Measurements from ENCODE around the gene SLC38A8. TPM values are rescaled to one million over a fixed set of nuclear protein-coding genes. Genes with fewer than 3 reads are reported as not detected.

Gene SLC38A8
- total RNA-seq, 1 experiment from 2014 or later = not detected

DNA sequence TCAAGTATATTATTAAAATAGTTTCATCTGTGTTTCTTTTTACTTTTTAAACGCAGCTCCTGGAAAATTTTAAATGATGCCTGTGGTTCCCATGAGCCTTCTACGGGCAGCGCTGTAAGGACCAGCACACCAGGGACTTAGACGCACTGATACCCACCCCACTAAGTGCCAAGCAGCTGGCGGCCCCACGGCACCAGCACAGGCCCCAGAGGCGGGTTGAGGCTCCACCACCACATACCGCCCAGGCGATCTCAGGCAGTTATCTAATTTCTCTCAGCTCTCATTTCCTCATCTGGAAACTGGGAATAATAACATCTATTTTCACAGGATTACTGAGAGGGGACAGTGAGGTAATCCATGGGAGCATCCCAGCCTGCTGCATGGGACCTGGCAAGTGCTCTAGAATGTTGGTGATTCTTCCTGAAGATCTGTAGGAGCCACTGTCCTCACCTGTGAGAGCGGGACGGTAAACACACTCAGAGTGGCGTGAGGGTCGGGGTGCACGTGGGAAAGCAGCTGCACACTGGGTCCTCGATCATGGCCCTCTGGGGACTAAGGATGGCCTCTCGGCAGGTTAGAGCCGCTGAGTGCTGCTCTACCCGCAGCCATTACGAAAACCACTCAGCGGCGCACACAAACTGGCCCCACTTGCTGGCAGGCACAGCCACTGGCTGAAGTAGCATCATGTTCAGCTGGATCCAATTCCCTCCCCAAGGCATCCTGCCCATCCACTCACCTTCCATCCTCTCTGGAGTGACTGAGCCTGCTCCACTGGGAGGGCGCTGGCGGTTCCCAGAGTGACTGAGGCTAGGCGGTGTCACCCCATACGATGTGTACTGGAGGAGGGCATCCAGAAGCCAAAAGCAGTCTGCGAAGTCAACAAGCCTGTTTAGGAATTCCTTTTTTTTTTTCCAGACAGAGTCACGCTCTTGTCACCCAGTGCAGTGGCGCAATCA, 17.6 kb upstream of the SLC38A8 start:
- peaks cover 9% of the 10 kb centered on the region for H3K36me3 ChIP-seq (replicated peaks; ENCODE audit: control insufficient read depth, insufficient read depth, low read length)

GRCh38 chr16:84059111-84059510, 16.5 kb upstream of the SLC38A8 start:
- Histone ChIP-seq H3K27me3 (ENCODE audit: control insufficient read depth, insufficient read depth, low read length) (no peaks in the 10 kb centered on the region), H3K36me3 (replicated peaks; ENCODE audit: control insufficient read depth, insufficient read depth, low read length) (peaks cover 9% of the 10 kb centered on the region), H3K4me3 (ENCODE audit: insufficient read depth, low read depth, low read length) (no peak overlapping the region)
- no peak for DNase-seq

More for the DNA sequence above, 17.6 kb upstream of the SLC38A8 start:
- no peak for DNase-seq
- Histone ChIP-seq H3K27me3 (ENCODE audit: control insufficient read depth, insufficient read depth, low read length) (no peaks in the 10 kb centered on the region), H3K4me3 (ENCODE audit: insufficient read depth, low read depth, low read length) (no peak overlapping the region)

DNA sequence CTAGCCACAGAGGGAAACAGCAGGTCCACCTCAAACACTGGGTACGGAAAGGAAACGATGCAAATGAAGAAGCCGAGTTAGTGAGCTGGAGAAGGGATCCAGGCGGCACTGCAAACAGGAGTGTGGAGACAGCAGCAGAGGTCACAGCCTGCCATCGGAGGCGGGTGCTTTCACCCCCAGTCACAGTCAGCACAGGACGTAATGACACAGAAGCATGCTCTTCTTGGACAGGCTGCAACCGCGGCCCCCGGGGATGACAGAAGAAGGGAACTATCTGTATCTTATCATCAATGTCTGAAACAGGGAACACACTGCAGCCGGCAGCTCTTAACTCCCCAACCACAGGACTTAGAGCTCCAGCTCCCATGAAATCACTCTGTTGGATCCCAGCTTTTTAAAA, 16.1 kb upstream of the SLC38A8 start:
- DNase-seq = no peak
- Histone ChIP-seq H3K4me3 (ENCODE audit: insufficient read depth, low read depth, low read length) (no peak overlapping the region), H3K36me3 (replicated peaks; ENCODE audit: control insufficient read depth, insufficient read depth, low read length) (peaks cover 9% of the 10 kb centered on the region)

GRCh38 chr16:84058211-84058610, 15.6 kb upstream of the SLC38A8 start:
- H3K36me3 ChIP-seq (replicated peaks; ENCODE audit: control insufficient read depth, insufficient read depth, low read length) = peaks cover 9% of the 10 kb centered on the region
- no peak for DNase-seq

More for the DNA sequence above, 16.1 kb upstream of the SLC38A8 start:
- no peaks in the 10 kb centered on the region for H3K27me3 ChIP-seq (ENCODE audit: control insufficient read depth, insufficient read depth, low read length)

DNA sequence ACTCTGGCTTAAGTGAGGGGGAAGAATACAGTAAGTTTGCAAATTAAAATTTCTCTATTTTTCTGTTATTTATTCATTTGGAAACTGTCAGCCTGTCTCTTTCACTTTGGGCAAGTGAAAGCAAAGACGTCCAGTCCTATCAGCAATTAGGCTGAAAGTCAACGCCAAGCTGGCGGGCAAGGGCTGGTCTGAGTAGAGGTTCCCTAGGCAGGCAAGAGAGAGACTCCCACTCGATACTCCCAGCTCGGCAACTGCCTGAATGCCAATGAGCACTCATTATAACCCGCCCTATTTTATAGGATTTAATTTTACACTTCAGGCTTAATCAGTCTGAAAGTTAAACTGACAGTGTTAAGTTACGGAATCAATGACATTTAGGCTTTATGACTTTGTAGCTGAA, 14.3 kb upstream of the SLC38A8 start:
- Histone ChIP-seq H3K27me3 (ENCODE audit: control insufficient read depth, insufficient read depth, low read length) (no peaks in the 10 kb centered on the region), H3K4me3 (ENCODE audit: insufficient read depth, low read depth, low read length) (no peak overlapping the region), H3K36me3 (replicated peaks; ENCODE audit: control insufficient read depth, insufficient read depth, low read length) (peaks cover 9% of the 10 kb centered on the region)
- DNase-seq = no peak

More at GRCh38 chr16:84058211-84058610, 15.6 kb upstream of the SLC38A8 start:
- Histone ChIP-seq H3K4me3 (ENCODE audit: insufficient read depth, low read depth, low read length) (no peak overlapping the region), H3K27me3 (ENCODE audit: control insufficient read depth, insufficient read depth, low read length) (no peaks in the 10 kb centered on the region)

DNA sequence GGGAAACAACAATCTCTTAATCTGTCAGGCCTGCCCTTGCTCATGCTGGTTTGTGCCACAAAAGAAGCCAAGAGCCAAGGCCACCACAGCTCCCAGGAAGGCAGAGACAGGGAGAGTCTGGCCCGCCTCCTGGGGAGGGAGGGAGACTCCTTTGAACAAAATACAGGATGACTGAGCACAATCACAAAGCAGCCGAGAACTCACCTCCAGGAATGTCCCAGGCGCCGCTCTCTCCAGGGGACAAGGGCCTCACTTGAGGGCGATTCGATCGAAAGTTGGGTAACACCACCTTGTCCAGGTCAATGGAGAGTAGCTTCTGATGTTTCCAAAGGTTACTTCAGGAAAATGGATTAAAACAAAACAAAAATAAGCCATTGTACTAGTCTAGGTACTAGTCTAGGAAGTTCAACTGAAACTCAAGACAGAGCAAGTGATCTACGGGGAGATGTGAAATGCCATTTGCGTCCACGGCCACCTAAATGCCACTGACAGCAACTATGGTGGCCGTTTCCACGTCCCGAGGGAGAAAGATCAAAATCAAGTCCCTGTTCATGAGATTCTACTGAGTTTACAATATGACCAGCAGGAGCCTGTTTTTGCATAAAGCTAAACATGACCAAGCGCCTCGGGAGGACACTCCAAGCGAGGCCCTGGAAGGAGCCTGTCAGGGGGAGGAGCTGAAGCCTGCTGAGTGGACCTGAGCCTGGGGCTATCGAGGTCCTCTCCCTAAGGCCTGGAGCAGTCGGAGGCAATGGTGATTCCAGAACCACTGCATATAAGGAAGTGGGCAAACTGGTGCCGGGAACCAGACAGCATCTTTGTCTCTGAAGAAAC, 13.4 kb upstream of the SLC38A8 start:
- no peak overlapping the region for H3K4me3 ChIP-seq (ENCODE audit: insufficient read depth, low read depth, low read length)
- no peak for DNase-seq
- H3K27me3 ChIP-seq (ENCODE audit: control insufficient read depth, insufficient read depth, low read length) = no peaks in the 10 kb centered on the region
- peaks cover 6% of the 10 kb centered on the region for H3K36me3 ChIP-seq (replicated peaks; ENCODE audit: control insufficient read depth, insufficient read depth, low read length)

DNA sequence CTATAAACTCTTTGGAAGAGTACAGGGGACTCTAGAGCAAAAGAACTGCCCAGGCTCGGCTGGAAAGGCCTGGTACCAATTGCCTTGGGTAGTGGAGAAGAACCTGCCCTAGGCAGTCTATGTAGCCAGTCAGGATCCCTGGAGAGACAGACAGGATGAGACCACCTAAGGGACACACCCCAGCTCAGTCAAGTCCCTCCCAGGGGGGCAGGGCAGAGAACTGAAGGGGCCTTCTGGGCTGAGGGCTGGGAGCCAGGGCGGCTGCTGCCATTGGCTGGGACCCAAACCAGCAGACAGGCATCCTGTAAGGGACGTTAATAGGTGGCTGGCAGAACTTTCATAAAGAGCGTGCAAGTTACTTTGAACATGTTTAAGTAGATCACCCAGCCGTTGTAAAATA, 12.8 kb upstream of the SLC38A8 start:
- no peak for DNase-seq
- Histone ChIP-seq H3K4me3 (ENCODE audit: insufficient read depth, low read depth, low read length) (no peak overlapping the region), H3K27me3 (ENCODE audit: control insufficient read depth, insufficient read depth, low read length) (no peaks in the 10 kb centered on the region), H3K36me3 (replicated peaks; ENCODE audit: control insufficient read depth, insufficient read depth, low read length) (peaks cover 6% of the 10 kb centered on the region)

GRCh38 chr16:84054916-84055315, 12.3 kb upstream of the SLC38A8 start:
- Histone ChIP-seq H3K4me3 (ENCODE audit: insufficient read depth, low read depth, low read length) (no peak overlapping the region), H3K27me3 (ENCODE audit: control insufficient read depth, insufficient read depth, low read length) (no peaks in the 10 kb centered on the region), H3K36me3 (replicated peaks; ENCODE audit: control insufficient read depth, insufficient read depth, low read length) (peaks cover 6% of the 10 kb centered on the region)
- DNase-seq = peak; percentile 84

DNA sequence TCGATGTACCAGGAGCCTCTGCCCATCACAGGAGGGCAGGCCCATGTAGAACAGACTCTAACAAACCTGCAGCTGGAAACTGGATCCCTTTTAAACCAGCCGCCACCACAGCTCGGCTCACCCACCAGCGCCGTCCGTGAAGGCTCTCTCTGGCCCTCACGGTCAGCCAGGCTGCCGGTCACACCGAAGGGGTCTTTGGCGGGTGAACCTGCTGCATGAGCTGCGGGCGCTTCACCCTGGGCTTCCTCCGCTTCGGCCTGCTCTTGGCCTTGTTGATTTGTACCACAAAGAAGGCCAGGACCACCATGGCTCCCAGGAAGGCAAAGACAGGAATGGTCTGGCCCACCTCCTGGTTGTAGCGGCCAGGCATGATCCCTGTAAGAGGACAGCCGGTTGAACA, 11.7 kb upstream of the SLC38A8 start:
- Histone ChIP-seq H3K27me3 (ENCODE audit: control insufficient read depth, insufficient read depth, low read length) (no peaks in the 10 kb centered on the region), H3K36me3 (replicated peaks; ENCODE audit: control insufficient read depth, insufficient read depth, low read length) (peaks cover 4% of the 10 kb centered on the region), H3K4me3 (ENCODE audit: insufficient read depth, low read depth, low read length) (no peak overlapping the region)
- DNase-seq = no peak

GRCh38 chr16:84053237-84053636, 10.6 kb upstream of the SLC38A8 start:
- Histone ChIP-seq H3K36me3 (replicated peaks; ENCODE audit: control insufficient read depth, insufficient read depth, low read length) (peaks cover 2% of the 10 kb centered on the region), H3K4me3 (ENCODE audit: insufficient read depth, low read depth, low read length) (no peak overlapping the region), H3K27me3 (ENCODE audit: control insufficient read depth, insufficient read depth, low read length) (no peaks in the 10 kb centered on the region)
- DNase-seq = no peak

GRCh38 chr16:84052071-84052622, 9.6 kb upstream of the SLC38A8 start:
- no peak for DNase-seq
- H3K36me3 ChIP-seq (replicated peaks; ENCODE audit: control insufficient read depth, insufficient read depth, low read length) = peaks cover 2% of the 10 kb centered on the region
- H3K27me3 ChIP-seq (ENCODE audit: control insufficient read depth, insufficient read depth, low read length) = no peaks in the 10 kb centered on the region
- no peak overlapping the region for H3K4me3 ChIP-seq (ENCODE audit: insufficient read depth, low read depth, low read length)

DNA sequence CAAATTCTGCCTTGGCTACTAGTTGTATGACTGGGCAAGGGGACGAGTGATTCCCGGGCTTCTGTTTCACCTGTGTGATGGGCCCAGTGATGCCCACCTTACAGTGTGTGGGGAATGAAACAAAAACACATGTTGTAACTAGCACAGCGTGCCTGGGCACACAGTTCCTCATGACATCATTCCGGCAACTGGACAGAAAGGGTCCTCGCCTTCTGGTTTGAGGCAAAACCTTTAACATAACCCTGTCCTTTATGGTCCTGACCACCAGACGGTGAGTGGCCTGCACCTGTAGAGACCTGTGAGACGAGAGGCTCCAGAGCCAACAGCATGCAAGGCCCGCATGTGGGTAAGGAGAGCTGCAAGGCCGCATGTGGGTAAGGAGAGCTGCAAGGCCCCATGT, 7.7 kb upstream of the SLC38A8 start:
- H3K36me3 ChIP-seq (replicated peaks; ENCODE audit: control insufficient read depth, insufficient read depth, low read length) = no peaks in the 10 kb centered on the region; the same call in none of the 2 replicates
- no peaks in the 10 kb centered on the region for H3K27me3 ChIP-seq (ENCODE audit: control insufficient read depth, insufficient read depth, low read length)
- no peak overlapping the region for H3K4me3 ChIP-seq (ENCODE audit: insufficient read depth, low read depth, low read length)
- DNase-seq = no peak

- no peak for DNase-seq
- Histone ChIP-seq H3K4me3 (ENCODE audit: insufficient read depth, low read depth, low read length) (no peak overlapping the region), H3K36me3 (replicated peaks; ENCODE audit: control insufficient read depth, insufficient read depth, low read length) (no peaks in the 10 kb centered on the region; the same call in none of the 2 replicates), H3K27me3 (ENCODE audit: control insufficient read depth, insufficient read depth, low read length) (no peaks in the 10 kb centered on the region)
These were observed 6.9 kb upstream of the SLC38A8 start for GRCh38 chr16:84049403-84050060.

DNA sequence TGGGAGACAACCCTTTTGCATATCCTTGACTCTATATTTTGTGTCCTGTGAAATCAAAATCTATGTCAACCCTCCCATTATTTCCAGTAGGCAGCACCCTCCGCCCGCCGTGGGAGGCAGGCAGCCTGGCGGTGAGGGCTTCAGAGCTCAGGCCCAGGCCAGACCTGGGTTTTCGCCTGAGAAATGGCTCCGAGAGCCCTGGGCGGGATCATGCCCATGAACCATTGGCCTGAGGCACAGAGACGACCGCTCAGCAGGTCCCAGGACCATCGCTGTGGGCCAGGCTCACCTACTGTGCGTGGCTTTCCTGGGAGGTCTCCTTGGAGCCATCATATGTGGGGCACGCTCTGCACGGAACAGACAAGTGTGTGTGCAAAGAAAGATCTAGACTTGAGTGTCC, 6.3 kb upstream of the SLC38A8 start:
- Histone ChIP-seq H3K27me3 (ENCODE audit: control insufficient read depth, insufficient read depth, low read length) (no peaks in the 10 kb centered on the region), H3K36me3 (replicated peaks; ENCODE audit: control insufficient read depth, insufficient read depth, low read length) (no peaks in the 10 kb centered on the region; the same call in 1 of the 2 replicates), H3K4me3 (ENCODE audit: insufficient read depth, low read depth, low read length) (no peak overlapping the region)
- DNase-seq = no peak
